VCaP (cell line): ENCODE measurements around the gene DAND5.
A peak's percentile ranks its signal among the peaks of the same experiment; 100 is the strongest.

ENCODE experiments used
- H3K27ac ChIP-seq: fragments of 450-650 bp; 2 replicates; pipeline ENCODE4 v1.5.1; 2017
- TF ChIP-seq, protein P1 (sequence below): fragments of 450-650 bp; conservative IDR thresholded peaks from 2 replicates; pipeline ENCODE4 v1.5.1; 2017; ENCODE audit warnings: mild to moderate bottlenecking, moderate library complexity

The DAND5 gene

DNA sequence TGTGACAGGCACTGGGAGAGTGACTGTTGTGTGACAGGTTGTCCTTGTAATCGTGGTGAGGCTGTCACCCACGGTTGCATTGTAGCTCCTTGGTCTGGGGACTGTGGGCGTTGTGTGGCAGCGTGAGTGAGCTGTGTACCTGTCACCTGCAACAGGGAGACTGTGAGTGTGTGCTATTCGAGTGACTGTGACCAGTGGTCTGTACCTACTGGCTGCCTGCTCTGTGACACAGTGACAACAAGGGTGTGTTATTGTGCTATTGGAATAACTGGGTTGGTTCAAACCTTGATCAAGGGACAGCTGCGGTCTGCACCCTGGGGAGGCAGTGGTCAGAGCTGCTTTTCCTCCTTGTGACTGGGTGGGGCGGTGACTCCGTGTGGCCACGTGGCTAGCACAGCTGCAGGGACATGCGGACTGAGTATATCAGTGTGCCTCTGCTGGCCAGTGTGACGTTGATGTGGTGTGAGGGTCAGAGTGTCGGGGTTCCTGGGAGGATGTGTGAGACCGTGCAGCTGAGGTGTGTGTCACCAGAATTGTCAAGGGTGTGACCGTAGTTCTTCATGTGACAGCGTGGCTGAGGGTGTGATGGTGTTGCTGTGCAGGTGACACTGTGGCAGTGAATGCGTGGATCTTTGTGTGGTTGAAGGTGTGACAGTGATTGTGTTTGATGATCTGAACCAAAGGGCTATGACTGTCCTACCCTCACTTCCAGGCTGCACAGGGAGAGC lies 15.8 kb downstream of the DAND5 start:
- peak overlapping the region; percentile 34 for H3K27ac ChIP-seq
- TF ChIP-seq, protein P1, sequence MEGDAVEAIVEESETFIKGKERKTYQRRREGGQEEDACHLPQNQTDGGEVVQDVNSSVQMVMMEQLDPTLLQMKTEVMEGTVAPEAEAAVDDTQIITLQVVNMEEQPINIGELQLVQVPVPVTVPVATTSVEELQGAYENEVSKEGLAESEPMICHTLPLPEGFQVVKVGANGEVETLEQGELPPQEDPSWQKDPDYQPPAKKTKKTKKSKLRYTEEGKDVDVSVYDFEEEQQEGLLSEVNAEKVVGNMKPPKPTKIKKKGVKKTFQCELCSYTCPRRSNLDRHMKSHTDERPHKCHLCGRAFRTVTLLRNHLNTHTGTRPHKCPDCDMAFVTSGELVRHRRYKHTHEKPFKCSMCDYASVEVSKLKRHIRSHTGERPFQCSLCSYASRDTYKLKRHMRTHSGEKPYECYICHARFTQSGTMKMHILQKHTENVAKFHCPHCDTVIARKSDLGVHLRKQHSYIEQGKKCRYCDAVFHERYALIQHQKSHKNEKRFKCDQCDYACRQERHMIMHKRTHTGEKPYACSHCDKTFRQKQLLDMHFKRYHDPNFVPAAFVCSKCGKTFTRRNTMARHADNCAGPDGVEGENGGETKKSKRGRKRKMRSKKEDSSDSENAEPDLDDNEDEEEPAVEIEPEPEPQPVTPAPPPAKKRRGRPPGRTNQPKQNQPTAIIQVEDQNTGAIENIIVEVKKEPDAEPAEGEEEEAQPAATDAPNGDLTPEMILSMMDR, result no peak

DNA sequence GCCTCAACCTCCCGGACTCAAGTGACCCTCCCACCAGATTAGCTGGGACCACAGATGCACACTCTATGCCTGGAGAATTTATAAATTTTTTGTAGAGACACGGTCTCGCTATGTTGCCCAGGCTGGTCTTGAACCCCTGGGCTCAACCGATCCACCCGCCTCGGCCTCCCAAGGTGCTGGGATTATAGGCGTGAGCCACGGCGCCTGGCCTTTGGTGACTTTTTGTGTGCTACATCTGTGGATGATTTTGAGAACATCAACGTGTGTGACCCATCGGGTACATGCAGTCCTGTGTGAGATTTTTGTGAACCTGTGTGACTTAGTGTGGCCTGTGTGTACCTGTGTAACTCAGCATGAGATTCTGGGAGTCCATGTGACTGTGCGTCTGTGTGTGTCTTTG lies 17.4 kb downstream of the DAND5 start:
- TF ChIP-seq, protein P1, result no peak
- no peak overlapping the region for H3K27ac ChIP-seq

DNA sequence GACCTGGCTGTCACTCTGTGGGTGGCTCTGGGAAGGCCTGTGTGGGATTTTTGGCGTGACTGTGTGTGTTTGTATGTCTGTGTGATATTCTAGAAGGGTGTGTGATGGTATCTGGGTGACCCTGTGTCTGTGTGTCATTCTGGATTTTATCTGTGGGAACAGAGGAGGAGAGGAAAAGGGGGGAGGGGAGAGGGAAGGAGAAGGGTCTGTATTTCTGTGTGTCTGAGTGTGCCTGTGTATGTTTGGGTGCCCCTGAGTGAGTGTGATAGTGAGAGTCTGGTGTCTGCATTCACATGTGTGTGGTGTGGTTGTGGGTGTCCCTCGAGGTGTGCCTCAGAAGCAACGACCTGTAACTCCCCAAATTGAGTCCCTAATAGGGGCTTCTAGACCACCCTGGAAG lies 17.8 kb downstream of the DAND5 start:
- TF ChIP-seq, protein P1, result no peak
- H3K27ac ChIP-seq, result no peak overlapping the region

DNA sequence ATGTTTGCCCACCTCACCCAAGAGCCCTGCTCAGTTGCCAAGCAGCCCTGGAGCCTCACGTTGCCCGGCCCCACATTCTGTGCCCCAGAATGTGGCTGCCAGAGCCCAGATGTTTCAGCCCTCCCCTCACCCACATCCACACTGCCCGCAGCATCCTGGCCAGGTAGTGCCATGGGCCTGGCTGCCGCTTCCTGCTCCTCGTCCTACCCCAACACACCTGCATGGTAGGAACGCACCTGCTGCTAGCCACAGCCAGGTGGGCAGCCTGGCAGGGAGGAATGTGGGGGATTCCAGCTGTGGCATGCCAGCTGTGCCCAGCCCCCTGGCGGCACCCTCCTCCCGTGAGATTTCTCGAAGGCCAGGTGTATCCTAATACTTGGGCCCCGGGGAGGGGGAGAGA lies 18.4 kb downstream of the DAND5 start:
- TF ChIP-seq, protein P1, result no peak
- no peak overlapping the region for H3K27ac ChIP-seq

DNA sequence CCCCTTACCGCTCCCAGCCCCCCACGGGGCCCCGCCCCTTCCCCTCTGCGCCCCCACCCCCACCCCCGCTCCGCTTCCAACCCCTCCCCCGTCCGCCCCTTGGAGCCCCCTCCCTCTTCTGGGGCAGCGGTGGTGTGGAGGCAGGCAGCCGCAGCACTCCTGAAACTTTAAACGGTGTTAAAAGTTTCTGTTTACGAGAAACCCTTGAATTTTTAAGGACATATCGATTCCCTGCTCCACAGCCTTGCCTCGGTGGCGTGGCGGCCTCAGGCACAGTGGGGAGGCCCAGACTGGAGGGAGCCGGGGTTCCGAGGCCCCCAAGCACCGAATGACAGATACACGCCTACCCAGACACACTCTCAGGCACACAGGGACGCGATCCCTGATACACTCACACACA lies 21.1 kb downstream of the DAND5 start:
- TF ChIP-seq, protein P1, result no peak
- peak overlapping the region; percentile 72 for H3K27ac ChIP-seq

DNA sequence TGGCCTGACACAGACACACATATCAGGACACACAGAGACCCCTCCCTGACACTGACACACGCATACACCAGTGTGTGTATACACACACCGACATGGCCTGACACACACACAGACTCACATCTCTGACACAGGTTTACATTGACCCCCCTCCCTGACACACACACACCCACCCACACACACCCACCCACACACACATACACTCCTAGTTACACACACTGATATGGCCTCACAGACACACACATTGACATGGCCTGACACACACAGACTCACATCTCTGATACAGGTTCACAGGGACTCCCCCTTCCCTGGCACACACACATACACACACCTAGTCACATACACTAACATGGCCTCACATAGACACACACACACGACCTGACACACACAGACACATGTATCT lies 21.5 kb downstream of the DAND5 start:
- peak overlapping the region; percentile 72 for H3K27ac ChIP-seq
- TF ChIP-seq, protein P1, result no peak

DNA sequence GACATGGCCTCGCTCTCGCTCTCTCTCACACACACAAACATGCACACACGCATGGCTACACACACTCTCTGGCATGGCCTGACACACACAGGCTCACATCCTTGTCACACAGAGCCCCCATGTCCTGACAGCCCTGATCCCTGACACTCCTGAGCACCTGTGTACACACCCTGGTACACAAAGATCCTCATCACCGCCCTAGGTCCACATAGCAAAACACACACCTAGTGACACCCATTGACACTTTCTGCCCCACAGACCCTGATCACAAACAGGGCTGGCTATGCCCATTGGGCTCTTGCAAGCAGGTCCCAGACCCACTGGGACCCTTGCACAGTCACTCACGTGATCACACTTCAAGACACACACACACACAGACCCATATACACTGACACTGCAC lies 21.9 kb downstream of the DAND5 start:
- TF ChIP-seq, protein P1, result no peak
- H3K27ac ChIP-seq, result peak overlapping the region; percentile 72
